ENCODE data around the gene CABLES2.

CABLES2 gene

DNA sequence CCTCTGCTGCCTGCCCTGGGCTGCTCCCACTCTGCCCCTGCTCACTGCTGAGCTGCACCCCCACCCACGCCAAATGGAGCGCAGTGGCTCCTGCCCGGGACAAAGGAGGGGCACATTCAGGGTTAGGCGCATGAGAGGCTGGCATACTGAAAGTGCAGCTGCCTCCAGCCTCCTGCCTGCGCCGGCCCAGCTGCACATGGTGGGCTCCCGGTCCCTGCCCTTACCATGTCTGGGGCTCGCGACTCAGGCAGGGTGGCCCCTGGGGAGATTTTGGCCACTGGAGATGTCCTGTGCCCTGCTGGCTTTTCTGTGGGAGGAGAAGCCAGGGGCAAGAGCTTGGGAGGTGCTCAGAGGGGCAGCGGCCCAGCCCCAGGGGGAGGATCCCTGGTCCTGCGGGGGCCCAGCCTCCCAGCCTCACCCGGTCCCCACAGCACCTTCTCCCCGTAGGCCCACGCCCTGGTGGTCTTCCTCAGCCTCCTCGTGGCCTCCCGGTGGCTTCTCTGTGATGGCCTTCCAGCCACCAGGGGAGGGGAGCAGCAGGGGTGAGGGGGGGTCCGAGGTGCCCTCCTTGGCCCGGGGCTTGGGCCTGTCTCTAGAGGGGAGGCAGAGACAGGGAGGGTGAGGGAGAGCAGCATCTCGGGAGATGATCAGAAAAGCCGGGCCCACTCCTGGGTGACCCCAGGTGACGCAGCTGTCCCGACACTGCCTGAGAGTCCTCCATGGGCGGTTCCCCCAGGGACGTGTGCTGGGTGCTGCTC lies 8.4 kb upstream of the CABLES2 start:
- DNase-seq (ENCODE audit: insufficient read length) (no peak), FAIRE-seq (no peak)
- no peak for TF ChIP-seq TAF1 (IDR thresholded peaks at IDR 0.05; ENCODE audit: borderline replicate concordance, low read depth, low read length)
- no peak for TF ChIP-seq POLR2AphosphoS5 (IDR thresholded peaks at IDR 0.05; ENCODE audit: low read depth, low read length)
- TF ChIP-seq POLR2A (IDR thresholded peaks at IDR 0.05; ENCODE audit: low read depth, low read length): no peak

DNA sequence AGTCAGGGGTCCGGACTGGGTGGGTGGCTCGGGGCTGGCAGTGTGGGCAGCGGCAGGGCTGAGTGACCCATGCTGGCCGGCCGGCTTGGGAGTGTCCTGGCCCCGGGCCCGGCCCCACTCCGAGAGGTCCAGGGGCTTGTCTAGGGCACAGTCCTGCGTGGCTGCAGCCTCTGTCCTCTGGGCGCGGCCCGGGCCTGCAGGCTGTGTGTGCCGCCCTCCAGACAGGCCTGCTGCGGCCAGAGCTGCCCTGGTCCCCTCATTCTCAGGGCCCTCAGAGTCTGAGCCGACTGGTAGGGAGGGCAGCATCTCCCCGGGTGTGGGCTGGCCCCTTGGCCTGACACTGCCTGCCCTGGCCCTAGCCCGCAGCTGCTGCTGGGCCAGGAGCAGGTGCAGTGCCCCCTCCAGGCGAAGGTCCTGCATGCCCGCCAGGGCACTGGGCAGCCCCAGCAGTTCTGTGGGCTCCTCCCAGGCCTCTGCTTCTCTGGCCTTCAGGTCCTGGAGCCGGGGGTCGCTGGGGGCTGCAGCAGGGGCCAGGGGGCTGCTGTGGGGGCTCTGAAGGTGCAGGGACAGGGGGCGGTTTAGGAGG lies 6.9 kb upstream of the CABLES2 start:
- no peak for TF ChIP-seq TAF1 (IDR thresholded peaks at IDR 0.05; ENCODE audit: borderline replicate concordance, low read depth, low read length)
- no peak for TF ChIP-seq POLR2AphosphoS5 (IDR thresholded peaks at IDR 0.05; ENCODE audit: low read depth, low read length)
- TF ChIP-seq POLR2A (IDR thresholded peaks at IDR 0.05; ENCODE audit: low read depth, low read length): no peak
- DNase-seq (ENCODE audit: insufficient read length) (no peak), FAIRE-seq (no peak)

- TF ChIP-seq POLR2AphosphoS5 (IDR thresholded peaks at IDR 0.05; ENCODE audit: low read depth, low read length) (no peak), POLR2A (IDR thresholded peaks at IDR 0.05; ENCODE audit: low read depth, low read length) (no peak), TAF1 (IDR thresholded peaks at IDR 0.05; ENCODE audit: borderline replicate concordance, low read depth, low read length) (no peak)
- no peak for FAIRE-seq
Measured at GRCh38 chr20:62413025-62413570, 6.0 kb upstream of the CABLES2 start.

GRCh38 chr20:62412194-62413024 lies 5.3 kb upstream of the CABLES2 start:
- no peak for DNase-seq (ENCODE audit: insufficient read length)
- TF ChIP-seq POLR2A (IDR thresholded peaks at IDR 0.05; ENCODE audit: low read depth, low read length) (no peak), POLR2AphosphoS5 (IDR thresholded peaks at IDR 0.05; ENCODE audit: low read depth, low read length) (no peak), TAF1 (IDR thresholded peaks at IDR 0.05; ENCODE audit: borderline replicate concordance, low read depth, low read length) (no peak)
- FAIRE-seq: no peak

More at GRCh38 chr20:62413025-62413570, 6.0 kb upstream of the CABLES2 start:
- DNase-seq (ENCODE audit: insufficient read length): no peak

DNA sequence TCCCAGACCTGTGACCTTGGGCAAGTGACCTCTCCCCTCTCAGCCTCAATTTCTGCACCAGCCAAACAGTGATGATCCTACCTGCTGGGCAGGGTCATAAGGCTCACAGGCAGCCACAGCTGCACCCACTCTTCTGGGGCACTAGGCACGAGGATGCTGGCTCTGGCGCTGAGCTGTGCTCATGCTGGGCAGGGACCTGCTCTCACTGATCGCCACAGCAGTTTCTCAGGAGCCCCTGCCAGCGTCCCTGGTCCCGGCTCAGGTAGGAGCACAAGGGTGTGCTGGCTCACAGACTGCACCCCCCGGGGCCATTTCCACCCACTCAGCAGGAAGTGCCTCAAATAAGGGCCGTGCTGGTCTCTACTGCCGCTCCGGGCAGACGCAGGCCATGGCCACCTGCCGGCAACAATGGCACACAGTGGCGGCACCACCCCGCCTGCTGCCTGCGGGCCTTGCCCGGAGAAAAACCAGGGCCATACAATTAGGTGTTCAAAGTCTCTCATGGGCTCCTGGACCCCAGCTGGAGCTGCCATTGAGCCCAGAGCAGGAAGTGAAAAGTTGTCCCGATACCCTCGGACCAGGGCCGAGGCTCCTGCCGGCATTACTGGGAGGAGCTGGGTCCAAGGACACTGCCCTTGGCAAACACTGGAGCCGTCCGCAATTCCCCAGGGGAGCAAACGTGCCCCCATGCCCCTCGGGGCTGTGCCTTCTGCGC lies 4.6 kb upstream of the CABLES2 start:
- no peak for FAIRE-seq
- no peak for DNase-seq (ENCODE audit: insufficient read length)
- TF ChIP-seq TAF1 (IDR thresholded peaks at IDR 0.05; ENCODE audit: borderline replicate concordance, low read depth, low read length) (no peak), POLR2AphosphoS5 (IDR thresholded peaks at IDR 0.05; ENCODE audit: low read depth, low read length) (no peak), POLR2A (IDR thresholded peaks at IDR 0.05; ENCODE audit: low read depth, low read length) (no peak)

GRCh38 chr20:62410746-62411478 lies 3.8 kb upstream of the CABLES2 start:
- TF ChIP-seq POLR2A (IDR thresholded peaks at IDR 0.05; ENCODE audit: low read depth, low read length) (no peak), TAF1 (IDR thresholded peaks at IDR 0.05; ENCODE audit: borderline replicate concordance, low read depth, low read length) (no peak), POLR2AphosphoS5 (IDR thresholded peaks at IDR 0.05; ENCODE audit: low read depth, low read length) (no peak)
- no peak for DNase-seq (ENCODE audit: insufficient read length)
- FAIRE-seq: no peak

- FAIRE-seq (no peak), DNase-seq (ENCODE audit: insufficient read length) (peak; percentile 58)
- TF ChIP-seq POLR2A (IDR thresholded peaks at IDR 0.05; ENCODE audit: low read depth, low read length) (no peak), POLR2AphosphoS5 (IDR thresholded peaks at IDR 0.05; ENCODE audit: low read depth, low read length) (no peak), TAF1 (IDR thresholded peaks at IDR 0.05; ENCODE audit: borderline replicate concordance, low read depth, low read length) (no peak)
Measured at GRCh38 chr20:62409931-62410745, 3.1 kb upstream of the CABLES2 start.

GRCh38 chr20:62409086-62409853 lies 2.2 kb upstream of the CABLES2 start:
- FAIRE-seq (no peak), DNase-seq (ENCODE audit: insufficient read length) (no peak)
- TF ChIP-seq POLR2A (IDR thresholded peaks at IDR 0.05; ENCODE audit: low read depth, low read length) (no peak), POLR2AphosphoS5 (IDR thresholded peaks at IDR 0.05; ENCODE audit: low read depth, low read length) (no peak), TAF1 (IDR thresholded peaks at IDR 0.05; ENCODE audit: borderline replicate concordance, low read depth, low read length) (no peak)

DNA sequence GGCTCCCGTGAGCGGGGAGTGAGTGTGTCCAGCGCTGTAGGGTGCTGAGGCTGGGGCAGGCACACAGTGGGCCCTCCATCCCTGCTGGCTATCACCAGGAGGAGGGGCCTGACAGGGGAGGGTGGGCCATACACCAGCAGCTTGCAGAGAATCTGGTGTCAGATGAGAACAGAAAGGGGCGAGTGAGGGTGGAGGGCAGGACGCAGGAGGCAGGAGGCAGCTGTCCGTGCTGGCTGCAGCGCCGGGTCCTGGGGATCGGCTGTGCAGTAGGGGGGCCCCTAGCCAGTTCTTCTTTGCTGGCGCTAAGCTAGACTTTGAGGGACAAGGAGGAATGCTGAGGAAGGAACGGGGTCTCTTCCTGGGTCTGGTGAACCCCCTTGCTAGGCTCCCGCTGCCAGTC lies 1.6 kb upstream of the CABLES2 start:
- no peak for FAIRE-seq
- no peak for TF ChIP-seq POLR2AphosphoS5 (IDR thresholded peaks at IDR 0.05; ENCODE audit: low read depth, low read length)
- TF ChIP-seq POLR2A (IDR thresholded peaks at IDR 0.05; ENCODE audit: low read depth, low read length): no peak
- TF ChIP-seq TAF1 (IDR thresholded peaks at IDR 0.05; ENCODE audit: borderline replicate concordance, low read depth, low read length): no peak
- no peak for DNase-seq (ENCODE audit: insufficient read length)

All from GM12892 (cell line).